ENCODE results near the gene LRRC74A.

Gene LRRC74A

GRCh38 chr14:76808990-76809389, 17.2 kb upstream of the LRRC74A start:
- DNase-seq: no peak
- peaks cover 20% of the 10 kb centered on the region for H3K4me1 ChIP-seq (ENCODE audit: control insufficient read depth, insufficient read depth, low read length, poor library complexity, severe bottlenecking)
- peaks cover 37% of the 10 kb centered on the region for H3K36me3 ChIP-seq (ENCODE audit: control insufficient read depth, insufficient read depth, low read length)

GRCh38 chr14:76810525-76810924, 15.7 kb upstream of the LRRC74A start:
- Histone ChIP-seq H3K27ac (ENCODE audit: insufficient read depth, low read length, poor library complexity, severe bottlenecking) (no peak overlapping the region), H3K9me3 (ENCODE audit: control insufficient read depth, low read length) (no peaks in the 10 kb centered on the region), H3K4me3 (ENCODE audit: insufficient read depth, low read depth, low read length, poor library complexity, severe bottlenecking) (no peak overlapping the region), H3K36me3 (ENCODE audit: control insufficient read depth, insufficient read depth, low read length) (peaks cover 26% of the 10 kb centered on the region), H3K27me3 (replicated peaks; ENCODE audit: control insufficient read depth, insufficient read depth, low read length, poor library complexity, severe bottlenecking) (no peaks in the 10 kb centered on the region), H3K4me1 (ENCODE audit: control insufficient read depth, insufficient read depth, low read length, poor library complexity, severe bottlenecking) (peaks cover 20% of the 10 kb centered on the region)
- DNase-seq: no peak

More at GRCh38 chr14:76808990-76809389, 17.2 kb upstream of the LRRC74A start:
- Histone ChIP-seq H3K27me3 (replicated peaks; ENCODE audit: control insufficient read depth, insufficient read depth, low read length, poor library complexity, severe bottlenecking) (no peaks in the 10 kb centered on the region), H3K4me3 (ENCODE audit: insufficient read depth, low read depth, low read length, poor library complexity, severe bottlenecking) (no peak overlapping the region), H3K9me3 (ENCODE audit: control insufficient read depth, low read length) (no peaks in the 10 kb centered on the region), H3K27ac (ENCODE audit: insufficient read depth, low read length, poor library complexity, severe bottlenecking) (no peak overlapping the region)

DNA sequence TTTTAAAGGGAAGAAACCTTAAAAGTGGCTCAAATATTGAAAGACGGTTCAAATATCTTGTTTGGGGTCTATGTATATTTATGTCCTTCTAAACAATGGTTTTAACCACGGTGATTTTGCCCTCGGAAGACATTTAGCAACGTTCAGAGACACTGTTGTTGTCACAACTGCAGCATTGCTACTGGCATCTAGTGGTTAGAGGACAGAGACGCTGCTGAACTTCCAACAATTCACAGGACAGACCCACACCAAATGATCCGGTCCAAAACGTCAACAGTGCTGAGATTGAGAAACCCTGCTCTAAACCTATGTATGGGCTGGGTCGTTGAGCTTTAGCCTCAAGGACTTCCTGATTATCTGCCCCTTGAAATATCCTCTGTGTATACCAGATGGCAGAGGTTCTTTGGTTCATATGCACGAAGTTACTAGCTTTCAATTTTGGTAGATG, 15.2 kb upstream of the LRRC74A start:
- Histone ChIP-seq H3K27me3 (replicated peaks; ENCODE audit: control insufficient read depth, insufficient read depth, low read length, poor library complexity, severe bottlenecking) (no peaks in the 10 kb centered on the region), H3K27ac (ENCODE audit: insufficient read depth, low read length, poor library complexity, severe bottlenecking) (peak overlapping the region; percentile 1), H3K4me3 (ENCODE audit: insufficient read depth, low read depth, low read length, poor library complexity, severe bottlenecking) (peak overlapping the region; percentile 93), H3K9me3 (ENCODE audit: control insufficient read depth, low read length) (no peaks in the 10 kb centered on the region), H3K4me1 (ENCODE audit: control insufficient read depth, insufficient read depth, low read length, poor library complexity, severe bottlenecking) (peaks cover 20% of the 10 kb centered on the region), H3K36me3 (ENCODE audit: control insufficient read depth, insufficient read depth, low read length) (peaks cover 21% of the 10 kb centered on the region)
- DNase-seq: no peak

GRCh38 chr14:76811561-76811960, 14.6 kb upstream of the LRRC74A start:
- H3K36me3 ChIP-seq (ENCODE audit: control insufficient read depth, insufficient read depth, low read length): peaks cover 15% of the 10 kb centered on the region
- H3K27me3 ChIP-seq (replicated peaks; ENCODE audit: control insufficient read depth, insufficient read depth, low read length, poor library complexity, severe bottlenecking): no peaks in the 10 kb centered on the region
- no peaks in the 10 kb centered on the region for H3K9me3 ChIP-seq (ENCODE audit: control insufficient read depth, low read length)
- DNase-seq: no peak
- peak overlapping the region; percentile 93 for H3K4me3 ChIP-seq (ENCODE audit: insufficient read depth, low read depth, low read length, poor library complexity, severe bottlenecking)
- peak overlapping the region; percentile 1 for H3K27ac ChIP-seq (ENCODE audit: insufficient read depth, low read length, poor library complexity, severe bottlenecking)
- H3K4me1 ChIP-seq (ENCODE audit: control insufficient read depth, insufficient read depth, low read length, poor library complexity, severe bottlenecking): peaks cover 20% of the 10 kb centered on the region

DNA sequence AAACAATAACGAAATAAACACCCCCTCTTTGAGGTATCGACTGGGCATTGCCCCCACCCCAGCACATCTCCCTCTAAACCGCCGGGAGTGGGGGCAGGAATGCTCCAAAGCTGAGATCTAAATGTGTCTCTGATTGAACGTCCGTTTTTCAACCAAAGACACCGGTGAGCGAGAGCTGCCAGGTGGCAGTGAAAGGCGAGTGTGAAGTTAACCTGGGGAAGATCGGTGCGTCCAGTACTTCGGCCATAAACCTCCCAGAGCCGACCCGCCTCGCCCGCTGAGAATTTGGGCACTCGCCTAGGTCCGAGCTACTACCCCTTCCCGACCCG, 14.2 kb upstream of the LRRC74A start:
- Histone ChIP-seq H3K4me1 (ENCODE audit: control insufficient read depth, insufficient read depth, low read length, poor library complexity, severe bottlenecking) (peaks cover 20% of the 10 kb centered on the region), H3K36me3 (ENCODE audit: control insufficient read depth, insufficient read depth, low read length) (peaks cover 11% of the 10 kb centered on the region), H3K27ac (ENCODE audit: insufficient read depth, low read length, poor library complexity, severe bottlenecking) (peak overlapping the region; percentile 64), H3K27me3 (replicated peaks; ENCODE audit: control insufficient read depth, insufficient read depth, low read length, poor library complexity, severe bottlenecking) (no peaks in the 10 kb centered on the region), H3K9me3 (ENCODE audit: control insufficient read depth, low read length) (no peaks in the 10 kb centered on the region), H3K4me3 (ENCODE audit: insufficient read depth, low read depth, low read length, poor library complexity, severe bottlenecking) (peak overlapping the region; percentile 93)
- no peak for DNase-seq

- peak within 1 kb of the TSS; percentile 64 for H3K27ac ChIP-seq (ENCODE audit: insufficient read depth, low read length, poor library complexity, severe bottlenecking)
- peak; percentile 93 to 96 (median 95) for DNase-seq
- no peaks in the 10 kb centered on the region for H3K27me3 ChIP-seq (replicated peaks; ENCODE audit: control insufficient read depth, insufficient read depth, low read length, poor library complexity, severe bottlenecking)
- peaks cover 20% of the 10 kb centered on the region for H3K4me1 ChIP-seq (ENCODE audit: control insufficient read depth, insufficient read depth, low read length, poor library complexity, severe bottlenecking)
- H3K4me3 ChIP-seq (ENCODE audit: insufficient read depth, low read depth, low read length, poor library complexity, severe bottlenecking): peak within 1 kb of the TSS; percentile 93
- H3K9me3 ChIP-seq (ENCODE audit: control insufficient read depth, low read length): no peaks in the 10 kb centered on the region
- peaks cover 4% of the 10 kb centered on the region for H3K36me3 ChIP-seq (ENCODE audit: control insufficient read depth, insufficient read depth, low read length)
Measured at GRCh38 chr14:76812422-76813383, 13.5 kb upstream of the LRRC74A start, which contains the start of gene ANGEL1. Gene ANGEL1 (minus strand): TSS chr14:76812882. CDS start chr14:76812827, 55 bp downstream.

- H3K36me3 ChIP-seq (ENCODE audit: control insufficient read depth, insufficient read depth, low read length): no peaks in the 10 kb centered on the region
- H3K27ac ChIP-seq (ENCODE audit: insufficient read depth, low read length, poor library complexity, severe bottlenecking): no peak overlapping the region
- H3K9me3 ChIP-seq (ENCODE audit: control insufficient read depth, low read length): no peaks in the 10 kb centered on the region
- H3K4me3 ChIP-seq (ENCODE audit: insufficient read depth, low read depth, low read length, poor library complexity, severe bottlenecking): no peak overlapping the region
- no peak for DNase-seq
- H3K27me3 ChIP-seq (replicated peaks; ENCODE audit: control insufficient read depth, insufficient read depth, low read length, poor library complexity, severe bottlenecking): no peaks in the 10 kb centered on the region
- H3K4me1 ChIP-seq (ENCODE audit: control insufficient read depth, insufficient read depth, low read length, poor library complexity, severe bottlenecking): peaks cover 20% of the 10 kb centered on the region
Measured at GRCh38 chr14:76814726-76815645, 11.2 kb upstream of the LRRC74A start.

DNA sequence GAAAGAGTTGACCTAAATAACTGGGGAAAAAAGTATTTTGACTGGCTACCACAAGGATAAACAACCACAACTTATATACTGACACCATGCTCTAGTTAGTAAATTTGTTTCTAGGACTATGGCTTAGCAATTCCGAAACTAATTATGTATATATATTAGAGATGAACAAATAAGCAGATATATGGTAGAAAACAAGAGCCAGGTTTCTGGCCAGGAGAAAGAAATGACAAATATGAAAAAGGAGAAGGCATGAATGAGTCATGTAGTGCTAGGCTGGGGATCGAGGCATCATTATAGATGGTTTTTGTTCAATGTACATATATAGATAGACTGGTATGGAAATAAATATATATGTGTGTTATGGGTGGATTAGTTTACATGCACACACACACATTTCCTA, 5.5 kb upstream of the LRRC74A start:
- Histone ChIP-seq H3K4me1 (ENCODE audit: control insufficient read depth, insufficient read depth, low read length, poor library complexity, severe bottlenecking) (no peaks in the 10 kb centered on the region), H3K4me3 (ENCODE audit: insufficient read depth, low read depth, low read length, poor library complexity, severe bottlenecking) (no peak overlapping the region), H3K27me3 (replicated peaks; ENCODE audit: control insufficient read depth, insufficient read depth, low read length, poor library complexity, severe bottlenecking) (no peaks in the 10 kb centered on the region), H3K9me3 (ENCODE audit: control insufficient read depth, low read length) (no peaks in the 10 kb centered on the region), H3K36me3 (ENCODE audit: control insufficient read depth, insufficient read depth, low read length) (no peaks in the 10 kb centered on the region), H3K27ac (ENCODE audit: insufficient read depth, low read length, poor library complexity, severe bottlenecking) (no peak overlapping the region)
- no peak for DNase-seq

GRCh38 chr14:76827696-76828296, 1.6 kb downstream of the LRRC74A start:
- no peaks in the 10 kb centered on the region for H3K4me1 ChIP-seq (ENCODE audit: control insufficient read depth, insufficient read depth, low read length, poor library complexity, severe bottlenecking)
- no peaks in the 10 kb centered on the region for H3K36me3 ChIP-seq (ENCODE audit: control insufficient read depth, insufficient read depth, low read length)
- DNase-seq: no peak
- no peak overlapping the region for H3K4me3 ChIP-seq (ENCODE audit: insufficient read depth, low read depth, low read length, poor library complexity, severe bottlenecking)
- H3K27ac ChIP-seq (ENCODE audit: insufficient read depth, low read length, poor library complexity, severe bottlenecking): no peak overlapping the region
- no peaks in the 10 kb centered on the region for H3K27me3 ChIP-seq (replicated peaks; ENCODE audit: control insufficient read depth, insufficient read depth, low read length, poor library complexity, severe bottlenecking)
- H3K9me3 ChIP-seq (ENCODE audit: control insufficient read depth, low read length): no peaks in the 10 kb centered on the region
